GM12873 (cell line): ENCODE results near the gene SHD.

ENCODE experiments used
- CTCF ChIP-seq: IDR thresholded peaks from 2 replicates; pipeline ENCODE4 v1.5.1; 2012; ENCODE audit warnings: low read depth, mild to moderate bottlenecking, moderate library complexity, low read length, control low read depth; ENCODE audit not compliant: insufficient read depth; ENCODE audit errors: missing control alignments

SHD gene

GRCh38 chr19:4334929-4335570 is 56.0 kb downstream of the SHD start:
- no peak for TF ChIP-seq CTCF

- TF ChIP-seq CTCF = no peak
Measured at GRCh38 chr19:4337906-4338440, 58.9 kb downstream of the SHD start.

- no peak for TF ChIP-seq CTCF
Measured at GRCh38 chr19:4338441-4339355, 59.6 kb downstream of the SHD start, which contains the start of gene STAP2. Gene STAP2, minus strand, starts transcription at chr19:4338827. Its CDS starts 74 bp downstream, at chr19:4338753.
